NCI-H526 treated with DMSO at 0.1 percent for 48 hours (cell line): ENCODE measurements around the gene ST7.
"Not testable (repeated sequence)": the region's sequence is repeated elsewhere in the genome, so short reads cannot be mapped to it uniquely, and the experiment has no call there.

Source experiments
- DNase-seq: peaks from one replicate; lab custom pipeline; 2025; lab: John Stamatoyannopoulos, UW

ST7 gene

DNA sequence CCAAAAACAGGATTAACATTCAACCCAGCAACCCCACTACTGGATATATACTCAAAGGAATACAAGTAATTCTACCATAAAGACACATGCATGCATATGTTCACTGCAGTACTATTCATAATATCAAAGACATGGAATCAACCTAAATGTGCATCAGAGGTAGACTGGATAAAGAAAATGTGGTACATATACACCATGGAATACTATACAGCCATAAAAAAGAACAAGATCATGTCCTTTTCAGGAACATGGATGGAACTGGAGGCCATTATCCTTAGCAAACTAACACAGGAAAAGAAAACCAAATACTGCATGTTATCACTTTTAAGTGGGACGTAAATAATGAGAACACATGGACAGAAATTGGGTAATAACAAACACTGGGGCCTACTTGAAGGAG is 77.5 kb downstream of the ST7 start:
- DNase-seq, result not testable (repeated sequence)

DNA sequence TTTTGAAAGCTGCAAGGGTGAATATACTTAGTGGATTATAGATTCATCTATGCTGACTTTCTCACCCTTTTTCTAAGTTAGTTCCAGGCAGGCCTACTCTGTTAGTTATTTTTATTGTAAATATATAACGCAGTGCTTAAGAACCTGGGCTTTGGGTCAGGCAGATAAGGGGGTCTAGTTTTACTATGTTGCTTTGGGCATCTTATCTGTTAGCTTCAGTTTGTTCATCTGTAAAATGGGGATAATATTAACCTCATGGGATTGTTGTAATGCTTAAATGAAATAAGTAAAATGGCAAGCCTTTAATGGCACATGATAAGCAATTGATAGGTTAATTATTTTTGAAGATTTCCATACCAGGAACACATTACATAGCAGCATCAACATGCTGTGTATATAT is 79.5 kb downstream of the ST7 start:
- DNase-seq, result no peak

DNA sequence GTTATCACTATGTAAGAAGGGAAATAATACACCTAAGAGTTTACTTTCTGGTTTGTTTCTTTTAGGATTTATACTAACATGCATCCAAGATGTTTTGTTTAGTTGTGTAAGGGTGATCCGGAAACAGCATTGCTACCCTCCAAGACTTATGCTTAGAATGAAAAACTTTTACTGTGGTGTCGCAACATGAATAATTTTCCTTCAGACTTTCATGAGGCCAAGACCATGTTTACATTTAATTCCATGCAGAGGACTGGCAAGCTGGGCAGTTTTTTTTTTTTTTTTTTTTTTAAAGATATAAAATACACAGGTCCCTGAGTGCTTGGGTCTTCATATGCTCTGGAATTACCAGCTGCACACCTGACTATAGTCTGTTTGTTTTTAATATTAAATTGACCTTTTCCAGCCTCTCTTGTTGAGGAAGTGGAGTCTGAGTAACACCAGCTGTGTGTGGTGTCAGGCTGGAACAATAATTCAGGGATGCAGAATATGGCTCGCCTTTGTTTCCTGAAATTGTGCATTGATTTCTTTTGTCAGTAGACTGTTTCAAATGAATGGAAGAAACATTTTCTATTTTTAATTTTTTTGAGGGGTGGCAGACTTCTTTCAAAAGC is 81.7 kb downstream of the ST7 start:
- DNase-seq, result no peak

DNA sequence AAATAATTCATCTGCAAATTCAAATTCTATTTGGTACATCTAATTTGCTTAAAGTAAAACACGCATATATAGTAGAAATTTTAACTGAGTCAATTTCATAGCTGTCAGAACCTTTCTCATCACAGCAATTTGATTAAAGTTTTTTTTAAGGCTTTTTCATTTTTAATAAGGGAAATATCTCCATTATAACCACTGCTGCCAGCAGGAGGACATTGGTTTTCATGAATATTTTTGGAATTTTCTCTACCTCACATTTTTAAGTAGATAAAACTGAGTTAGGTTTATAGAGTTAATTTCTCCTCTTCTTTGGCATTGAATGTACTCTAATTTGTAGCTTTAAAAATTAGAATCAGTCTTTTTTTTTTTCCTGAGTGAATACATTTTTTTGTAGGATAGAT is 82.2 kb downstream of the ST7 start:
- DNase-seq, result no peak

DNA sequence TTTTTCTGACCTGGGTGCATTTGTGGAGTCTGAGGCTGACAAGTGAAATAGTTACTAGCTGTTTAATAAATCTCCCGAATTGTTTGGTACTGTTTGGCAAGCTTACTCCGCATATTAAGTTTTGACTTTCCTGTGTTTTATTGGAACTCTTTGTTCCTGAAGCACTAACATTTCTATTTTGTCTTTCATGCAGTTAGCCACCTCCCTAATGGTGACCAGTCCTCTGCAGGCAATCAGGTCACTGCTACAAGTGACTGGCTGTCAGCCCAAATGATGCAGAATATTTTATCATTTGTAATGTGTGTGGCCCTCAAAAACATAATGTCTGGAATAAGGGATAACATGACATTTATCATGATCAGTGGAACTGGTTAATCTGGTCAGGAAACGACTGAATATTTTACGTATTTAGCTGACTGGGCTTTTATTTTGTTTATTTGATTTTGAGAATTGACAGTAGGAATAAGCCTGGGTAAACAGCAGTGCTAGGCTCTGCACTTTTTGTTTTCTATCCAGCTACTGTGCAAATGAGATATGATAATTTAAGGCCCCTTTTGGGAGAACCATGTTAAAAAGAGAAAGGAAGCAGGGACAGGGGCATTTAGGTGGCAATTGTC is 82.9 kb downstream of the ST7 start:
- DNase-seq, result no peak

DNA sequence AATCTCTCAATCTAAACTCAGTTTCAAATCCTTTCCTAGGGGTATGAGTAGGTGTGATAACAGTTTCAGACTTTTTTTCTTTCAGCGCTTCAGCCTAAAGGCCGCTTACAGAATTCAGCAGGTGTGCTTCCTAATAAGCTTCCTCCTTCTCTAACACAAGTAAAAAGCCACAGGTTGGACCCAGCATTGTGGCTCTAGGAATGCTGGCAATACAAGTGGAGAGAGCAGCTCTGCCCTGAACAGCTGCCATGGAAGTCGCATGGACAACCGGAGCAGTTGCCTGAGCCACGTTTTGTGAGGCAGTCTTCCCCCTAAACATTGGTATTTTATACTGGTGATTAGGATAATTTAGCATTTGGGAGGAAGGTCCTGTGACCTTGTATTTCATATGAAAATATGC is 83.5 kb downstream of the ST7 start:
- DNase-seq, result no peak

DNA sequence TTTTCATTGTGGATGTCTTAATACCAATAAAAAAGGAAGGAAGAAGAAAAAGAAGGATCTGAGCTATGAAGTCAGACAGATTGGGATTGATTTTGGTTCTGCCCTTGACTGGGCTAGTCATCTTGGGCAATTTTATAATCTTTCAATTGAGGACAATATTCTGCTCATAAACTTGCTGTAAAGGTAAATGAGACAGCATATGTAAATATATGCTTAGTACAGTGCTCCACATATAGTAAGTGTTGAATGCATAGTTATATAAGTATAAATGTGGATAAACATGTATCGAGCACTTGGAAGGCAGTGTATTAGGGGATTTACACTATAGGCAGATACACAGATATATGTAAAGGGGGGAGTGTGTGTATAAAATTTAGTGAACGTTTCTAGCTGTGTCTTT is 85.1 kb downstream of the ST7 start:
- DNase-seq, result no peak

DNA sequence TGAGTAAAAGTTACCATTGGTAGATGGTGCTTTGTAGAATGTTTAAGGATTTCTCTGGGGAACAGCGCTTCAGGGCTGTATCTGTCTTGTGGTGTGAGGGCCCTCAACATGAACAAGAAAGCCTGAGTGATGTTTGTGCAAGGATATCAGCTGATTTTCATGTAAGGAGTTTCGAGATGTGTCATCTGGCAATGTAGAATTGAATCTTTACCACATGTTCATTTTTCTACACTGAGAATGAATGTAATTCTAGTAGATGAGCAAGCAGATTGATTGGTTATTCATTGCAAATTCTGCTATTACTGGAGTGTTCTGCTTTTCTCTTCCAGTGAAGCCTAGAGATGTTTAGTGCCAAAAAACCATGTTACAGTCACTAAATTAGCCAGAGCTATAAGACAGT is 87.7 kb downstream of the ST7 start:
- DNase-seq, result no peak

DNA sequence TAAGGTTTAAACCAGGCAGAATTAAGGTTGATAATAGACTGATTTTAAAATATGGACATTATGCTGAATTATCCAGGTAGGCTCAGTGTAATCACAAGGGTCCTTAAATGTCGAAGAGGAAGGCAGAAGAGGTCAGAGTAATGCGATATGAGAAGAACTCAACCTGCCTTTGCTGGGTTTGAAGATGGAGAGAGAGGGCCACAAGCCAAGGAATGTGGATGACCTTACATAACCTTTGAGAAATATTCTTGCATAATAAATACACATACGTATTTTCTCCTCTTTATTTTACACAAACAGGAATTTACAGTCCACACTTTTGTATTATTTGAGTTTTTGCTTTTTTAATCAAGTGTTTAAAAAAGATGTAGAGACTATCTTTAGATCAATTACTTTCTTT is 88.5 kb downstream of the ST7 start:
- DNase-seq, result no peak

DNA sequence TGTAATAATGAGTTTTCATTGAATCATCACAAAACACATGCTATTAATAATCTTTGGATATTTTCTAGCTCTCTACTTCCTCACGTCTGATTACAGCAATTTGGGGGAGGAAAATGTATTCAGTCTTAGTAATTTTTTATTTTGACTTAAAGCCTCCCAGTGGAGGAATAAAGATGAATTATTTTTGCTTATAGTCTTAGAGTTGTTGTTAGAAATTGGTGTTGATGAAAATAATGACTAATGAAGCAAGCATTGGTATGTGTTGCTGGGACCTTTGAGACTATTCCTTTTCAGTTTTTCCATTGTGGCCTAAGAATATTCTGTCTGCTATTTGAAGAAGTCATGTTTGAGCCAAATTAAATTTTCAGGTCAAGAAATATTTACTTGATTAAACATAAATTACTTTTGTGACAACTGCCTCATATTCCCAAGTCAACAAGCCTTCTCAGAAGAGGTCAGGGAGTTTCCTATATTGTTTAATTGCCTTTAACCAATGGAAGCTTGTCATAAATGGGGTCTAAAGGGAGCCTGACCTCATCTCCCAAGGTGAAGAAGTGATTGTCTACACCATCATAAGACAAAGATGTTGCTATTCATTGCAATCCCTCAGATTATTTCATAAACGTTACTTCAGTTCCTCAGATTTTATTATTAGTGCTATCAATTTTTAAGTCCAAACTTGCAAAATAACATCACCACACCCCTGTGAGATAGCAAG is 90.0 kb downstream of the ST7 start:
- DNase-seq, result no peak

DNA sequence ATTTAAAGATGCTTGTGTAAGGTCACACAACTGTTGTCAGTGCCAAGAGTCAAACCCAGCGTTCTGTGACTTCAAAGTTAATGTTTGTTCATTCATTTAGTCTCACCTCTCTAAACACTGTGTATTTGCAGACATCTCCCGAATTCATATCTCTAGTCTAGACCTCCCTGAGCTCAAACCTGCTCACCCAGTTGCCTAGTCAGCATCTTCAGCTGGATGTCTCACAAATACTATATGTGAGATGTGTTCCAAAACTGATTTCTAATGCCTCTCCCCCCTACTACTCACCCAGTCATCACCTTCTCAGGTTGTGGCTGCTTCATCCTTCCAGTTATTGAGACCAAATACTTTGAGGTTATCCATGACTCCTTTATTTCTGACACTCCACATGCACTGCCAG is 91.4 kb downstream of the ST7 start:
- DNase-seq, result no peak

DNA sequence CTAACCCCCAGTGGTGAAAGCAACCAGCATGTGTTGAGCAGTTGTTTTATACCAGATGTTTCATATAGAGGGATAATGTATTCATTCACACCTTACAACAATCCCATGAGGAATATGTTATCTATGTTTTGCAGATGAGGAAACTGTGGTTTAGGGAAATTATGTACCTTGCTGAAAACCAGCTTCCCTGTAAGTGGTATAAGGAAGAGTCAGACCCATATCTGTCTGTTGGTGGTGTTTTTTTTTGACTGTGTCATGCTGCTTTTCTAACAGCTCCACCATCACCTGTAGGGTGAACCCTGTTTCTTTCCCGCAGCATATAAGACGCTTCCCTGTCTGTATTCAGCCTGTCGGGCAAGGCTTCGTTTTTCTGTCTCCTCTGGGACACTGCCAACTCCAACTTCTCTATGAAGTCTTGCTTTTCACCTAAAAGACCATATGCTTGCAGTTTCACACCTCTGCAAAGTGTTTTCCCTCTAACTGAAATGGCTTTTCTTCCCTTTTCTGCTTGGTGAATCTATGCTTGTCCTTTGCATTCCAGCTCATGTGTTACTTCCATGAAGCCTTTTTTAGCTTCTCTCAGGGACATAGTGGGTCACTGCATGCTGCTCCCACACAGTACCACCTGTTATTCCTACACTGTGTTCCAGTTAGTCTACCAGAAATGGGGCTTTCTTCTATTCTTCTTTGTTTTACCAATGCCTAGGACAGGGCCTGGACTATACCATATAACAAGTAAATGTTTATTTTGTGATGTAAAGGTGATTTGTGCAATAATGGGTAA is 92.8 kb downstream of the ST7 start:
- no peak for DNase-seq

DNA sequence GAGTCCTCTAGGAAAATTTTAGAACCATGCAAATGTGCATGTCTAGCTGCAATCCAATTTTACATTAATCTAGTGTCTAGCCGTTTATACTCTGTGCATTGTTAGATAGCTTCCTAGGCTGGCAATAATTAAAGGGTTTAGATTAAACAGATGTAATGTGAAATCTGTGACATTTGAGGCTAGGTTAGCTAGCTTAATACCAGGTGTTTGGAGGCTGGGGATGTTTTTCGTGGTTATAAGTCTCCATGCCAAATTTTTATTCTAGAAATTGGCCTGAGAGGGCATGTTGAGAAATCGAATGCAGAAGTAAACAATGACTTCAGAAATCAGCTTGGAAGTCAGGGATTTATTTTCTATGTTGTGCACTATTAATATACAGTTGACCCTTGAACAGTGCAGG is 94.2 kb downstream of the ST7 start:
- no peak for DNase-seq

DNA sequence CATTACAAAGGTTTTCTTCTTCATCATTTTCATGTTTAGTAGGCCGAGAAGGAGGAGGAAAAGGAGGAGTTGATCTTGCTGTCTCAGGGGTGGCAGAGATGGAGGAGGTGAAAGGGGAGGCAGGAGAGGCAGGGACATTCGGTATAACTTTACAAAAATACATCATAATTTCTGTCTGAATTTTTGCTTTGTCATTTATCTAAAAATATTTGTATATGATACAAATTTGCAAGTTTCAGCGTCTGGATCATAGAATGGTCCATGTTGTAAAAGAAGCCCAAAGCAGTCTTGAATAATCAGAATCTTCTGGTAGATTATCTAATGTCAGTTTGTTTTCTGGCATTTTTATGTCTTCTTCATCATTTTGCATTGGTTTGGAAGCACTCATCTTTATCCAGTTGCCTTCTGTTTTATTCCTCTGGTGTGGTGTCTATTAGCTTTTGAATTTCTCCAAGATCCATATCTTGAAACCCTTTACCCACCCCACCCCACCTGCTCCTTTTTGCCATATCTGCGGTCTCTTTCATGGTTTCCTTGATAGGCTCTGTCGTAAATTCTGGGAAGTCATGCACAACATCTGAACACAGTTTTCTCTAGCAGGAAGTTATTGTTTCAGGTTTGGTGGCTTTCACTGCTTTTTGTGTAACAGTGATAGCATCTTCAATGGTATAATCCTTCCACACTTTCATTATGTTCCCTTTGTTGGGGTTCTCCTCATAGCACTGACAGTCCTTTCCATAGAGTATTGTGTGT is 95.0 kb downstream of the ST7 start:
- no peak for DNase-seq

DNA sequence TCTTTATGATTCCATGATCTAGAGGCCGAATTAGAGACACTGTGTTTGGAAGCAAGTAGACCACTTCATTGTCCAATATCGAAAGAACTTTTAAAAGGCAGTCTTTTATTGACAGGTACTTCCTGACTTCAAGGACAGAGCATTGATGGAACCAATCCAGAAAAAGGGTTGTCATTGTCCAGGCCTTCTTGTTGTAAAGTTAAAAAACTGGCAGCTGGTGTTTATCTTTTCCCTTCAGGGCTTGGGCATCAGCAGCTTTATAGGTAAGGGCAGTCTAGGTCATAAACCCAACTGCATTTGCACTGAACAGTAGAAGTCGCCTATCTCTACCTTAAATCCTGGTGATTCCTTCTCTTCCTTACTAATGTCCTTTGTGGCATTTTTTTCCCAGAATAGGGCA is 95.6 kb downstream of the ST7 start:
- DNase-seq, result no peak

DNA sequence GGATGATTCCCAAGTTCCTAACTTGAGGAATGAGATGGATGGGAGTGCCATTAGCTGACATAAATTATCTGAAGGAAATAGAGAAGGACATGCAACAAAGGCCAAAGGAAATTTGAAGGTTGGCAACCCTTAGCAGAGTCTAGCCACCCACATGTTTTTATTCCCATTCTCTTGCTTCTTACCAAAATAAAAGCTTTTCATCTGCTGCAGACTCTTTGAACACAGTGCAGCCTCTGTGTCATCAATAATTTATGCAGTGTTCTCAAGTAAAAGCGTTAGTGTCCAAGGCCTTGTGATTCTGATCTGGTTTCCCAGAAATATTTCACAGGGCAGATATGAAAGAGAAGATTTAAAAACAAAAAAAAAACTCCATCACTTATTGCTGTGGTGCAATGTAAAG is 98.5 kb downstream of the ST7 start:
- no peak for DNase-seq

DNA sequence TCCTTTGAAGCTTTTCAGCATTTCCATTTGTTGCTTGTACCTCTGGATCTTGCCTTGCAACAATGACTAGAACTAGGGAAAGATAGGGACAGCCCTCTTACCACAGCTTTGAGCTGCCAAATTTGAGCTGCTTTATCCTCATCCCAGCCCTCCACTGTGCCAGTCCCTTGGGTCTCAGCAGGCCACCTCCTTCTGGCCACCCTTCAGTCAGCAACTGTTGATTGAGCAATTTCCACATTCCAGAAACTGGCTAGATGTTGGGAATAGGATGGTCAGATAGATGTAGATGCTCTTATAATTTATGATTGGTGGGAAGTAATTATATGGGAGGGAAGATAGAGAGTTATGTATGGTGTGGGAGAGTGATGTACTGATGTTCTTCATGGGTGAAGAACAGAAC is 100.1 kb downstream of the ST7 start:
- DNase-seq, result no peak

DNA sequence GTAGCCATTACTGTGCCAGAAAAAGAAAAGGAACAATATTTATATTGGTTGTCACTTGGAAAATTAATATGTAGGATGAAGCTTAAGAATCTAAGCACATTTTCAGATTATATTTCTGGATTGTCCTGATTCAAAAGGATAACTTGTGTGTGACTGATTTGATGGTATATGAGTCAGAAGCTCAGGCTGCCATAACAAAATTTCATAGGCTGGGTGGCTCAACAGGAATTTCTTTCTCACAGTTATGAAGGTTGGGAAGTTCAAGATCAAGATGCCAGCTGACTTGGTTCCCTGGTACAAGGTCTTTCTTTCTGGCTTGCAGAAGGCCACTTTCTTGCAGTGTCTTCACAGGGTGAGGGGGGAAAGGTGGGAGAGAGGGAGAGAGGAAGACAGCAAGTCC is 108.5 kb downstream of the ST7 start:
- no peak for DNase-seq

DNA sequence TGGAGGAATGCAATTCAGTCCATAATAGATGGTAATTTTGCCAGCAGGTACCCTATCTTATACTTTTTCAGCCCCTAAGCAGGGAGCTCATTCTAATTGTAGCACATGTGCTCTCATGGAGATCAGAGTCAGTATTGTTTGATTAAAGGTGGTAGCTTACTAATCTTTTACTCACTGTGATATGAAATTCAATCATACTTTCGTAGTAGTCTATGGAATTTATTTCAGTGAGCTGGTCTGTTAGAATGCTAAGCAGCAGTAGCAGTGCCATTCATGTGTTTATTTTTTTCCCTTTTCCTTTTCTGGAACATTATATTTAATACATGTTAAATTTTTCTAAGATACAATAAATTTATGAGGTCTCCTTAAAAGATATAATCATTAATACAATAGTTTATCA is 109.0 kb downstream of the ST7 start:
- no peak for DNase-seq

DNA sequence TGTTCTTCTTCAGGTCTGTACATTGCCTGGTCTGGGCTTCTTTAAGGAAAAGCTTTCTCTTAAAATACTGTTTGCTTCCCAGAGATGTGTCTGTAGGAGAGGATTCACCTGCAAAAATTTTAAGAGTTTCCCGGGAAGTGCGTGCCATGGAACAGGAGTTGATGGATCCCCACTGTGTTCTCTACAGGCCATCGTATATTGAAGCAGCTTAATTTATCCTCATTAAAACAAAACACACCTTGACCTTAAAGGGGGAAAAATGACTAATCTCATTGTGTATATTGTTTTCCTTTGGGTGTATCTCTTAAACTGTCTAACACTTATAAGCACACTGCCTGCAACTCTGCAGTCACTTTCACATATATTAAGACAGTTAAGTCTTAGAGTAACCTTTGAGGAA is 111.4 kb downstream of the ST7 start:
- DNase-seq, result no peak

DNA sequence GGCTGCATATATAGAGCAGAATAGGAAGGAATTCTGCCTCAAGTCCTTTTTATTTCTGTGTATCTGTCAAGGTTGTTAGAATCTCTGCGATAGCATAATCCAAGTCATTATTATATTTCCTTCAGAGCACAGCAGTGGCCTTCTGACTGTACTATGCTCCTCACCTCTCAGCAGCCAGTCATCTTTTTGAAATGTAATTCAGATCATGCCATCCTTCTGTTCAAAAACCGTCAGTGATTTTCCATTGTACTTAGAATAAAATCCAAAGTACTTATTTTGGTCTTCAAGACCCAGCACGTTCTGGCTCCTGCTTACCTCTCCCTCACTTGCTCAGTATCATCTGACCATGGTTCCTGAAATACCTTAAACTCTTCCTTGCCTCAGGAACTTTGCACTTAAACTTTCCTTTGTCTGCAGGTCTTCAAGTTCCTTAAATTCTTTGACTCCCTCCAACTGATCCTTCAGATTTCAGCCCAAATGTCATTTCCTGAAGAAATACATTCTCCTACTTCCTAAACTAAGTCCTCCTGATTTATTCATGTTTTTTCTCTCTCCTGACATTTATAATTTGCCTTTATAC is 112.4 kb downstream of the ST7 start:
- DNase-seq, result no peak

DNA sequence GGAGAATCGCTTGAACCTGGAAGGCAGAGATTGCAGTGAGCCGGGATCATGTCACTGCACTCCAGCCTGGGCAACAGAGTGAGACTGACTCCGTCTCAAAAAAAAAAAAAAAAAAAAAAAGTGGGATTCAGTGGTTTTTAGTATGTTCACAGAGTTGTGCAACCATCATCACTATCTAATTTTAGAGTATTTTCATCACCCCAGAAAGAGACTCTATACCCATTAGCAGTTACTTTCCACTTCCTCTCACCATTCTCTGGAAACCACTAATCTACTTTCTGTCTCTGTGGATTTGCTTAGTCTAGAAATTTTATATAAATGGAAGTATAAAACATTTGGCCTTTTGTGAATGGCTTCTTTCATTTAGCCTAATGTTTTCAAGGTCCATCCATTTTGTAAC is 113.4 kb downstream of the ST7 start:
- no peak for DNase-seq
